GM21381 (cell line): ENCODE measurements around the gene CCDC92B.
"Not testable (repeated sequence)": the region's sequence is repeated elsewhere in the genome, so short reads cannot be mapped to it uniquely, and the experiment has no call there.

ENCODE experiments used
- ATAC-seq: cut with Tn5 transposase; IDR thresholded peaks from one replicate; pipeline ENCODE4 v1.9.1; 2021; ENCODE audit warnings: mild to moderate bottlenecking, moderate library complexity; ENCODE audit not compliant: unreplicated experiment

The CCDC92B gene

DNA sequence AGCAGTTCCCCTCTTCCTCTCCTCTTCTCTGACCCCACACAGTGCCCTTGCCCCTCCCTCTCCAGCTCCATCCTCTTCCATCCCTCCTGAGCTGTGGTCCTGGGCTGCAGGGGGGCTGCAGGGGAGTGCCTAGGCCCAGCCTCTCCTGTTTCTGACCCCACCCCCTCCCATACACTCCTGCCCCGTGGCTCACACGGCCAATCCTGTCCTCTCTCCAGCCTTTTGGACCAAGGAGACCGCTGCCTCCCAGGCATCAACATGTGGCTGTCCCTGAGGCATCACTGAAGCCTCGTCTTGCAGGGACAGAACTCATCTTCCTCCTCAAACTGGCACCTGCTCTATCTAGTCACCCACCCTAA is 44.6 kb downstream of the CCDC92B start:
- ATAC-seq: no peak

DNA sequence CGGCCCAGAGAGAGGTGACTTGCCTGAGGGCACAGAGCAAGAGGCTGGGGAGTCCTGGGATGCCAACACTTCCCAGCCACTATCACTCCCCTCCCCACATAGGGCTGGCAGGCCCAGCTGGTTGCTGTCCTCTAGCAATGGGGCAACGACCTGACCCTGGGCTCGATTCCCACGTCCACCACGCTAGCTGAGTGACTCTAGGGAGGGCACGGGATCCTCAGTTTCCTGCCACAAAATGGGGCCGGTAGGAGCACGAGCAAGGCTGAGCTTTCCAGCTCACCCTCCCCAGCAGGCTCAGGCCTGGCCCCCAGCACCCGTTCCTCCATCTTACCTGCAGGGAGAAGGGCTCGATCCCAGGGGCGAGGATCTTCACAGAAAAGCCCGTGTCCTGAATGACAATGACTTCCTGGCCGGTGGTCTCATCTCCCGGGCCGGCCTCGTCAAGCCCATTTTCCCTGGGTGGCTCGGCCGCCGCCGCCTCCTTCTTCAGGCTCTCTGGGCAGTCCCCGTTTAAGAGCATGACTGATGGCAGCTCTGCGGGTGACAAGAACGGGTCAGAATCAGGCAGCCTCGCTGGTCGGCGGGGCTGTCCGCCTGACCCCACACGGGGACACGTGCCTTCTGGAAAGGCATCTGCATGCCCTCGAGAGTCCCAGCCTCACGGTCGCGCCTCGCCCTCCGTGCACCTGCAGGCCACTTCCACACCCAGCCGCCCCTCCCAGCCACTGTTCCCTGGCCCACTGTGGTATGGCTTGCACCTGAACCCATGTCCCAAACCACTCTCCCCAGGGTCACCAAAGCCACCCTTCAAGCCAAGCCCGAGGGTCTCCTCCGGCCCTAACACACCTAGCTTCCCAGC is 45.2 kb downstream of the CCDC92B start:
- no peak for ATAC-seq

DNA sequence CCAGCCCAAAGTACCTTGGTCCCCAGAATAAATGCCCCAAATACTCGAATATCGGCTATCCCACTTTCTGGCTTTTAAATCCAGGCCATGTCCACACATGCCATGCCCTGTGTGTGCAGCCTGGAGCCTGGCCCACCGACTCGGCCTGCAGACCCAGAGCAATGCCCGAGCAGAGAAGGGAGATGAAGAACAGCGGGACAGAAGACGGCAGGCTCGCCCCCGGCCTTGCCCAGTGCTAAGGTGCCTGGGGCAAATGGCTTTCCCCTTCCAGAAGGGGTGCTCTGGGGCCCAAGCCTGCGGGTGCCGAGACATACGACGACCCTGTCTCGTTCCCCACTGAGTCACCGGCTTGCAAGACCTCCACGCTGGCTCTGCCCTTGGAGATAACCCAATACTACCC is 45.8 kb downstream of the CCDC92B start:
- no peak for ATAC-seq

- ATAC-seq: no peak
These were observed 46.3 kb downstream of the CCDC92B start for GRCh38 chr17:2703181-2703580.

DNA sequence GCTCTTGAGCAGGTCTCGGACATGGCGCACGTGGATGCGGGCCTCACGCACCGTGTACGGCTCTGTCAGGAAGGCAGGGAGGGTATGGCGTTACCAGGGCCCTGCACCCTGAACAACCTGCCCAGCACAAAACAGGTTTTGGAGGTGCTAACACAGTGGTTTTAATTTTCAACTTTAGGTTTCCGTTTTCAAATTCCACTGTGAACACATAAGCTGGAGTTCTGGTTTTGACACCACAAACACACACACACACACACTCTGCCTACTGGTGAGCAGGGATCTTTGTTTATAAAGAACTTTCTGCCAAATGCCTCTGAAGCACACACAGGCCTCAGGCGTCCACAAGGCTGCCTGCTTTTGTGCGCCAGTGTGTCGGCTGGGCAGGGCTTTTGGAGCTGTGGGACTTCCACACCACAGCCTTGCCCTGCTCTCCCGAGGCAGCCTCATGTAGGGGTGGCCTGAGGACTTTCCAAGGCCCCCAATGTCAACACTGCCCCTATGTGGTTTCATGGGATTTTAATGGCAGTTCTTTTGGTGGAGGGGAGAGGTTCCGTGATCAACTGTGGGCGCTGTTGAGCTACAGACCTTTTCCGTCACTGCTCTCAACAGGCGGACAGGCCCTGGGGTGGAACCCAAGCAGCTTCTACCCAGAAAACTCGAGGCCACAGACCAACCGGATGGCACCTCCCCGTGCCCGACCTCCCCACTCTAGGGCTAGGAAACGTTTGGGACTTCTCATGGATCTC is 47.3 kb downstream of the CCDC92B start:
- no peak for ATAC-seq

DNA sequence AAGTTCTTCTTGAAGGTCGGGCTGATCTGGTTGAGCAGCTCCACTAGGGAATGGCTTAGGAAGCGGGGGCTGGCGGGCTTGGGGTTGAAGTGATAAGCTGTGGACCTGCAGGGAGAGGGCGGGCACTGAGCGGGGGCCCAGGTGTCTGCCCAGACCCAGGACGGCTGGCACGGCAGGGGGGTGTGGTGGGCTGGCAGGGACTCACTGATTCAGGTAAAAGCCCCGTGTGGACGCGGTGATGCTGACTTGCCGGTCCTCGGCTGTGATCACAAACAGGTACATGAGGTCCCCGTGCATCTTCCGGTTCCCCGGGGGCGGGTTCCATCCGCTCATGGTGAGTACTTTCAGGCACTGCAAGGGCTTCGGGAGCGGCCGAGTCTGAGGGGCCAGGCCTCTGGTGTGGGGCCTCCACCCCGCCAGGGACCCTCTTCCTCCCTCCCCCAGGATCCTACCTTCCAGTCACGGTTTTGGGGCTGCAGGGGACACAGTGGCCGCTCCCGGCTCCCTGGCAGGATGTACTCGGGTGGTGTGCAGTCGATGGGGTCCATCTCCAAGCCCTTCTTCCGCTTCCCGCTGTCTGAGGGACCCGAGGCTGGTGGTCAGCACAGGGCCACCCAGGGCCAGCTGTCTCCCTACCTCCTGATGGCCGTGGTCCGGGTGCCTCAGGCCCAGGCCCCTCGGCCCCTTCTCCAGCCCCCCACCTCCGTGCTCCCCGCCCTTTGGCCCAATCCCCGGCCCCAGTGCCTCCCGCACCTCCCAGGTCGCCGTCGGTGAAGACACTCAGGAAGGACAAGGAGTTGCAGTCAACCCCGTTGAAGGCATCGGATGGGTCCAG is 48.1 kb downstream of the CCDC92B start:
- ATAC-seq: no peak

GRCh38 chr17:2700491-2701141 is 48.8 kb downstream of the CCDC92B start:
- ATAC-seq: no peak

DNA sequence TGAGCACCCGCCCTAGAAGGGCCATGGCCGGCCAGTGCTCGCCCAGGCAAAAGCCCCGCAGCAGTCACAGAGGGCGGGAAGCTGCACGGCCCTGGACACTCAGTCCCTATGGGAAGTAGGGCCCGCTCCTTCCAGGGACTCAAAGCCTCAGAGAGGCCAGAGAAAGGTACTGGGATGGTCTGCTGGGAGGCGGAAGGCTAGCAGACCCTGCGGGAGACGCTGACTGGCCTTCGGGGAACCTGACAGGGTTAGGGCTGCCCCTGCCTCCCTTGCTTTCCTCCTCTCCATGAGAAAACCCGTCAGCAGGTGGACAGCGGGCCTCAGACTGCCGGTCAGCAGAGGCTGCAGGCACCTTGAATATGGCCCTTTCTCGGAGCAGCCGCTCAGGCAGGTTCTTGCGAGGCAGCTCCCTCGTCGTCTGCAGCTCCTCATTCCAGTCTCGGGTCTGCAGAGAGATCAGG is 49.4 kb downstream of the CCDC92B start:
- no peak for ATAC-seq

GRCh38 chr17:2699216-2699805 is 50.1 kb downstream of the CCDC92B start:
- ATAC-seq: not testable (repeated sequence)

DNA sequence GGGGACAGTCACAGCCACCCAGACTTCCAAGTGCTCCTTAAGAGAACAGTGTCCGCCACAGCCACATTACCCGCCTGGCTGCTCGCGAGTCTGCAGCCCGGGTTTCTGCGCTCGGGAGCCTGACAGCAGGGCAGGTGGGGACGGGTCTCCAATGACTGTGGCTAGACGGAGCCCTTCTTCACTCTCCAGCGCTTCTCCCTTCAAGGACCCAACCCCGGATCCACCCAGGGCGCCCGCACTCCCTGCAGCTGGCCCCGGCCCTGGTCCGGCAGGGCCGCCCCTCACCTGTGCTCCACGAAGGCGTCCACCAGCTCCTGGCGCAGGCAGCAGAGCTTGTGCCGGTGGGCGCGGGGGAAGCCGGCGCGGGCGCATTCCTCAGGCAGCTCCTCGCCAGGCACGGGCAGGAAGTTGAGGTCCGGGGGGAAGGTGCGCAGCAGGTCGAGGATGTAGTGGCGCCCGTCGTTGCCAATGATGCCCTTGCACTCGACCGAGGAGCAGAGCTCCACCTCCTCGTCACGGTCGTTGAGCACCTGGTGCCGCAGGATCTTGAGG is 51.8 kb downstream of the CCDC92B start:
- no peak for ATAC-seq

GRCh38 chr17:2695961-2696760 is 53.3 kb downstream of the CCDC92B start:
- no peak for ATAC-seq

DNA sequence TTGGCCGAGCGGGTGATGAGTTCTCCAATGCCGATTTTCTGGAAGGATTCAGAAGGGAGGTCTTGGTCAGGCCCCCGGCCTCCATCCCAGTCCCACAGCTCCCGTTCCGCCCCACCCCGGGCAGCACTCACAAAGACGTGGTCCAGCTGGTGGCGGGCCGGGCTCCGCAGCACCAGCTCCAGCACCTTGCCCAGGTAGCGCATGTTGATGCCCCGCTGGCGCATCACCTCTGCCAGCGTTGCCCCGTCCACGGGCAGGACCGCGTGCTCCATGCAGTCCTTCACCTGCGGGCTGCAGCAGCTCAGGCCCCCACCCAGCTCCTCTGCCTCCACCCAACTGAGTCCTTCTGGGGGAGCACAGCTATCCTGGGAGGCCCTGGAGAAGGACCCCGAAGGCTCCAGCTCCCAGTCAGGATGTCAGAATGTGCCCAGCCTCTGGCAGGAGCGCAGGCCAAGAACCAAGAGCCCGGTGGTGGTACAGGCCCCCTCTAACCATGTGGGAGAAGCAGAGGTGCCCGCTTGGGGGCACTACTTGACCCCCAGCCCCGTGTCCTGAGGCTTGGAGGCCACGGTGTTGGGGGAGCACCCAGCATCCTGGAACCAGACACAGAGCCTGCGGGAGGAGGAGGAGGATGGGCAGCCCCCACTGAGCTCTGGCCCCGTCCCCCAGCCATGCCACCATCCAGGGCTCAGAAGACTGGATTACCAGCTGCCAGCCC is 54.0 kb downstream of the CCDC92B start:
- no peak for ATAC-seq

DNA sequence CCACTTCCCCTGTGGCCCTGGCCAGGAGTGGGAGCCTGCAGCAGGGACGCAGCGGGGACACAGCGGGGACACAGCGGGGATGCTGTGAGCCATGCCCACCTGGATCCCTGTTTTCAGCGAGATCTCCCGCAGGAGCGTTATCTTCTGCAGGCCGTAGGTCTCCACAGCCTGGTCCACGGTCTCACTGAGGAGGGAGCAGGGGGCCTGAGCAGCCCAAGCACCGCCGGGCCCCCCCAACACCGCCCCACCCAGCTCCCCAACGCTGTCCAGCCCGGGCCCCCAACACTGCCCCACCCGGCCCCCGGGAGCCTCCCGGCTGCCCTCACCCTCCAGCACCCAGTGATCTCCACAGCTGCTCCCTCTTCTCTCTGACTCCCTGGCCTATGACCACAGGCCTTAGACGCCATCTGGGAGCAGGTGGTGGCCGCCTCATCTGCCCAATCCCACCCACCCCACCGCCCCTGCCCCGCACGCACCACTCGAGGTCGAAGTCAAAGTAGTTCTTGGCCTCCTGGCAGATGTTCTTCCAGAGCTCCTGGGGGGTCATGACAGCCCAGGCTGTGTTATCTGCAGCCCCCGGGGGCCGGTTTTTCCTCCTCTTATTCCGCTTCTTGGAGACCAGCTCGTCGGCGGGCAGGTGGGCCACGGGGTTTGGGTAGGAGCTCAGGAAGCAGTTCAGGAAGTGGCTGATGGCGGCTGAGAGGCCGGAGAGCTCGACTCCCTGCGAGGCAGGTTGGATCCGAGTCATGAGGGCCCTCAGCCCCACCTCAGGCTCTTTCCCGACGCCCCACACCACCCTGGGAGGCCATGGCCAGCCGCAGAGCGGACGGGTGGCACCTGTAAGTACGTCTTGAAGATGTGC is 54.8 kb downstream of the CCDC92B start:
- no peak for ATAC-seq

- no peak for ATAC-seq
These were observed 55.7 kb downstream of the CCDC92B start for GRCh38 chr17:2693561-2694380.

DNA sequence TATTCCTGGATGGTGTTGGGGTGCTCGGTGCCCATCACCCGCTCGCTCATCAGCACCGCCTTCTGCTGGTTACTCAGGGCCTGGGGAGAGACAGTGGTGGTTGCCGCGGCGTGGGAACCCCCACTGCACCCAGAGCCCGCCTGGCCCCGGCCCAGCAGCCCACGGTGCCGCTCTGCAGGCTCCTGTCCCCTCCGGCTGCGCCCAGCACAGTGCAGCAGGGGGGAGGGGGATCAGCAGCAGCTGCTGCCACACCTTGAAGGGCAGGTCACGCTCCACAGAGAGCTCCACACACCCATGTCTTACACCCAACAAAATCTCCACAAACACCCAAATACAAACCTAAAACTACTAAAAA is 56.7 kb downstream of the CCDC92B start:
- ATAC-seq: no peak

DNA sequence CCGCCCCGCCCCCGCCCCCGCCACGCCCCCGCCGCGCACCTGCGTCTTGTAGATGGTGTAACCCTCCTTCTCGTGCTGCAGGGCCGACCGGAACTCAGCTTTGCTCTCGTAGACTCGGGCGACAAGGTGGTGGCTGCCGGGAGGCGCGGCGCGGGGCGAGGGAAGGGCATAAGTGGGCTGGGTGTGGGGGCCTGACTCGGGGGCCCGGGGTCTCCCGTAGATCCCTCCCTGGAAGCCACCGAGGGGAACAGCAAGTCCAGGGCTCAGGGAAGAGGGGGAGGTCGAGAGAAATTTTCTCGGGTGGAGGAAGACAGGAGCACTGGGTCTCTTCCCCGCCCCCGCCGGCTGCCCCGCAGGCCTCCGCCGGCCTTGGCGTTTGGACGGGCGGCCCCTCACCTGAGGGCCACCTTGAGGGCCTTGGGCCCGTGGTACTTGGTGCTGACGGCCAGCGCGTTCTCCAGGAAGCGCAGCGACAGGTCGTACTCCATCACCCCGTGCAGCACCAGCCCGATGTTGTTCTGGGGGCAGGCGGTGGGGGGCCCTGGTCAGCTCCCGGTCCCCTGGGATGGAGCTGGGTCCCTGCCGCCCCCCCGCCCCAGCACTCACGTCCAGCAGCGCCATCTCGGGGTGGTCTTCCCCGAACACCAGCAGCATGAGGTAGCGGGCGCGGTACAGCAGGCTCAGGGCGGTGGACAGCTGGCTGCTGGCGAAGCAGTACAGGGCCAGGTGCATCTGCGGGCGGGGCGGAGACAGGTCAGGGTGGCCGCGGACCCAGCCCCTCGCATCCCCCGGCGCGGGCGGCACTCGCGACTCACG is 57.3 kb downstream of the CCDC92B start:
- ATAC-seq: no peak
